ENCODE measurements around the gene TECTA. TPM values are rescaled to one million over a fixed set of nuclear protein-coding genes. Genes with fewer than 3 reads are reported as not detected.
A peak's percentile ranks its signal among the peaks of the same experiment; 100 is the strongest.

The TECTA gene
- total RNA-seq, 1 donor from 2014 or later = 2.6 TPM

DNA sequence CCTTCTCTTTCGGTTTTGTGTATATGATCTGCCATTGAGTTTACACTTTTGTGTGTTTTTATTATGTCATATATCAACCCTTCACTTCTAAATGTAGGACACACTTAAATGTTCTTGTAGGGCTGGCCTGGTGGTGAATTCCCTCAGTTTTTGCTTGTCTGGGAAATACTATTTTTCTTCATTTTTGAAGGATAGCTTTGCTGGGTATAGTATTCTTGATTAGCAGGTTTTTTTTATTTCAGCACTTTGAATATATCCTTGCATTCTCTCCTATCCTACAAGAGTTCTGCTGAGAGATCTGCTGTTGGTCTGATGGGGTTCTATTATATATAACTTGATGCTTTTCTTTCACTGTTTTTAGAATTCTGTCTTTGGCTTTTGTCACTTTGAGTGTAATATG lies 79.1 kb downstream of the TECTA start:
- no peak for DNase-seq (ENCODE audit: low spot score in 2 of 2, unreplicated experiment in 2 of 2)
- H3K36me3 Mint-ChIP-seq = peaks cover 16% of the 10 kb centered on the region
- no peaks in the 10 kb centered on the region for H3K4me1 Mint-ChIP-seq
- H3K9me3 Mint-ChIP-seq = peaks cover 48% of the 10 kb centered on the region
- no peak overlapping the region for H3K4me3 Mint-ChIP-seq
- TF ChIP-seq, protein P1, sequence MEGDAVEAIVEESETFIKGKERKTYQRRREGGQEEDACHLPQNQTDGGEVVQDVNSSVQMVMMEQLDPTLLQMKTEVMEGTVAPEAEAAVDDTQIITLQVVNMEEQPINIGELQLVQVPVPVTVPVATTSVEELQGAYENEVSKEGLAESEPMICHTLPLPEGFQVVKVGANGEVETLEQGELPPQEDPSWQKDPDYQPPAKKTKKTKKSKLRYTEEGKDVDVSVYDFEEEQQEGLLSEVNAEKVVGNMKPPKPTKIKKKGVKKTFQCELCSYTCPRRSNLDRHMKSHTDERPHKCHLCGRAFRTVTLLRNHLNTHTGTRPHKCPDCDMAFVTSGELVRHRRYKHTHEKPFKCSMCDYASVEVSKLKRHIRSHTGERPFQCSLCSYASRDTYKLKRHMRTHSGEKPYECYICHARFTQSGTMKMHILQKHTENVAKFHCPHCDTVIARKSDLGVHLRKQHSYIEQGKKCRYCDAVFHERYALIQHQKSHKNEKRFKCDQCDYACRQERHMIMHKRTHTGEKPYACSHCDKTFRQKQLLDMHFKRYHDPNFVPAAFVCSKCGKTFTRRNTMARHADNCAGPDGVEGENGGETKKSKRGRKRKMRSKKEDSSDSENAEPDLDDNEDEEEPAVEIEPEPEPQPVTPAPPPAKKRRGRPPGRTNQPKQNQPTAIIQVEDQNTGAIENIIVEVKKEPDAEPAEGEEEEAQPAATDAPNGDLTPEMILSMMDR (IDR thresholded peaks at IDR 0.05; ENCODE audit: unreplicated experiment) = no peak
- H3K27ac Mint-ChIP-seq = no peak overlapping the region
- peaks cover 10% of the 10 kb centered on the region for H3K27me3 Mint-ChIP-seq (ENCODE audit: low read depth)

DNA sequence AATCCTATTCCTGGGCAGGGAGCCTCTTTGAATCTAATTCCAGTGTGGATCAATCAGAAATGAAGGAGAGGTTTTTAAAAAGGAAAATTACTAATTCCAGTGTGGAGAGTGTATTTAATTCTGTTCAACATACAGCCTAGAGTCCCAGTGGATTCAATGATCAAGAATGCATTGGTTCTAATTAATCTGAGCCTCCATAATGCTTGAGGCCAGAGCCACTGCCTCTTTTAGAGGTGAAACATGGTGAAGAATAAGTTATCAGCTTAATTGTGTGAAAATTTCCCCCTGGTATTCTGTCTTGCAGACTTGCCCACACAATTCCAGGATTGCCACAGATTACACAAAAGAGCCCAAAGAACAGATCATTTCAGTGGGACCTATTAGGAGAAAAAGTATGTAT lies 87.7 kb downstream of the TECTA start:
- peaks cover 12% of the 10 kb centered on the region for H3K27me3 Mint-ChIP-seq (ENCODE audit: low read depth)
- H3K27ac Mint-ChIP-seq = no peak overlapping the region
- DNase-seq (ENCODE audit: low spot score in 2 of 2, unreplicated experiment in 2 of 2) = no peak
- H3K36me3 Mint-ChIP-seq = no peaks in the 10 kb centered on the region
- no peaks in the 10 kb centered on the region for H3K9me3 Mint-ChIP-seq
- peaks cover 4% of the 10 kb centered on the region for H3K4me1 Mint-ChIP-seq
- H3K4me3 Mint-ChIP-seq = no peak overlapping the region
- TF ChIP-seq, protein P1 (IDR thresholded peaks at IDR 0.05; ENCODE audit: unreplicated experiment) = no peak

GRCh38 chr11:121191818-121192217 lies 90.8 kb downstream of the TECTA start:
- no peak overlapping the region for H3K4me3 Mint-ChIP-seq
- peaks cover 13% of the 10 kb centered on the region for H3K4me1 Mint-ChIP-seq
- TF ChIP-seq, protein P1 (IDR thresholded peaks at IDR 0.05; ENCODE audit: unreplicated experiment) = no peak

GRCh38 chr11:121194731-121195596 lies 93.9 kb downstream of the TECTA start:
- DNase-seq (ENCODE audit: low spot score in 2 of 2, unreplicated experiment in 2 of 2) = peak in 1 of 2 experiments; percentile 58
- no peaks in the 10 kb centered on the region for H3K36me3 Mint-ChIP-seq
- no peak overlapping the region for H3K4me3 Mint-ChIP-seq
- TF ChIP-seq, protein P1 (IDR thresholded peaks at IDR 0.05; ENCODE audit: unreplicated experiment) = peak; percentile 99
- H3K27me3 Mint-ChIP-seq (ENCODE audit: low read depth) = peaks cover 2% of the 10 kb centered on the region
- H3K9me3 Mint-ChIP-seq = no peaks in the 10 kb centered on the region
- peaks cover 28% of the 10 kb centered on the region for H3K4me1 Mint-ChIP-seq
- no peak overlapping the region for H3K27ac Mint-ChIP-seq

More at GRCh38 chr11:121191818-121192217, 90.8 kb downstream of the TECTA start:
- no peak for DNase-seq (ENCODE audit: low spot score in 2 of 2, unreplicated experiment in 2 of 2)
- H3K9me3 Mint-ChIP-seq = no peaks in the 10 kb centered on the region
- no peaks in the 10 kb centered on the region for H3K36me3 Mint-ChIP-seq
- H3K27ac Mint-ChIP-seq = no peak overlapping the region
- peaks cover 2% of the 10 kb centered on the region for H3K27me3 Mint-ChIP-seq (ENCODE audit: low read depth)

- Mint-ChIP-seq H3K27ac (peak overlapping the region; percentile 69), H3K4me1 (peaks cover 36% of the 10 kb centered on the region), H3K4me3 (no peak overlapping the region)
Measured at GRCh38 chr11:121198491-121198890, 97.4 kb downstream of the TECTA start.

More at GRCh38 chr11:121198491-121198890, 97.4 kb downstream of the TECTA start:
- Mint-ChIP-seq H3K36me3 (no peaks in the 10 kb centered on the region), H3K9me3 (no peaks in the 10 kb centered on the region), H3K27me3 (ENCODE audit: low read depth) (peaks cover 2% of the 10 kb centered on the region)
- TF ChIP-seq, protein P1 (IDR thresholded peaks at IDR 0.05; ENCODE audit: unreplicated experiment) = no peak
- DNase-seq (ENCODE audit: low spot score in 2 of 2, unreplicated experiment in 2 of 2) = no peak

All from mesothelial cell of epicardium (in vitro differentiated cells).